ENCODE data around the gene CDC20.

GRCh38 chr1:43309405-43310025 lies 49.3 kb upstream of the CDC20 start:
- TF ChIP-seq, protein P1, sequence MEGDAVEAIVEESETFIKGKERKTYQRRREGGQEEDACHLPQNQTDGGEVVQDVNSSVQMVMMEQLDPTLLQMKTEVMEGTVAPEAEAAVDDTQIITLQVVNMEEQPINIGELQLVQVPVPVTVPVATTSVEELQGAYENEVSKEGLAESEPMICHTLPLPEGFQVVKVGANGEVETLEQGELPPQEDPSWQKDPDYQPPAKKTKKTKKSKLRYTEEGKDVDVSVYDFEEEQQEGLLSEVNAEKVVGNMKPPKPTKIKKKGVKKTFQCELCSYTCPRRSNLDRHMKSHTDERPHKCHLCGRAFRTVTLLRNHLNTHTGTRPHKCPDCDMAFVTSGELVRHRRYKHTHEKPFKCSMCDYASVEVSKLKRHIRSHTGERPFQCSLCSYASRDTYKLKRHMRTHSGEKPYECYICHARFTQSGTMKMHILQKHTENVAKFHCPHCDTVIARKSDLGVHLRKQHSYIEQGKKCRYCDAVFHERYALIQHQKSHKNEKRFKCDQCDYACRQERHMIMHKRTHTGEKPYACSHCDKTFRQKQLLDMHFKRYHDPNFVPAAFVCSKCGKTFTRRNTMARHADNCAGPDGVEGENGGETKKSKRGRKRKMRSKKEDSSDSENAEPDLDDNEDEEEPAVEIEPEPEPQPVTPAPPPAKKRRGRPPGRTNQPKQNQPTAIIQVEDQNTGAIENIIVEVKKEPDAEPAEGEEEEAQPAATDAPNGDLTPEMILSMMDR (conservative IDR thresholded peaks at IDR 0.05; ENCODE audit: low read depth, low read length): no peak
- no peak for TF ChIP-seq EZH2 (IDR thresholded peaks at IDR 0.05; ENCODE audit: borderline replicate concordance, low read depth, low read length, poor library complexity, severe bottlenecking)
